Measurements from ENCODE around the gene CIPC.

The CIPC gene

GRCh38 chr14:77071938-77072388 lies 26.1 kb upstream of the CIPC start:
- H4K20me1 ChIP-seq (ENCODE audit: insufficient read depth, low read length, poor library complexity, severe bottlenecking) = no peaks in the 10 kb centered on the region
- H3K79me2 ChIP-seq (ENCODE audit: insufficient read depth, low read length) = no peaks in the 10 kb centered on the region
- TF ChIP-seq CTCF (conservative IDR thresholded peaks at IDR 0.05; ENCODE audit: low read length) = no peak
- no peak for TF ChIP-seq EZH2phosphoT487 (IDR thresholded peaks at IDR 0.05; ENCODE audit: borderline replicate concordance)
- H3K36me3 ChIP-seq (ENCODE audit: insufficient read depth, low read length) = no peaks in the 10 kb centered on the region
- no peak overlapping the region for H3K4me3 ChIP-seq (ENCODE audit: low read length, poor library complexity, severe bottlenecking)
- no peaks in the 10 kb centered on the region for H3K9me3 ChIP-seq (ENCODE audit: insufficient read depth, low read depth, low read length)
- H3F3A ChIP-seq (ENCODE audit: low read depth) = no peaks in the 10 kb centered on the region
- H3K4me2 ChIP-seq (ENCODE audit: low read depth, low read length, poor library complexity, severe bottlenecking) = no peak overlapping the region
- no peak overlapping the region for H2AFZ ChIP-seq (ENCODE audit: low read length)
- H3K27me3 ChIP-seq (ENCODE audit: insufficient read depth, low read length, poor library complexity, severe bottlenecking) = no peaks in the 10 kb centered on the region
- no peaks in the 10 kb centered on the region for H3K4me1 ChIP-seq (ENCODE audit: insufficient read depth, low read length, poor library complexity, severe bottlenecking)
- H3K9ac ChIP-seq (ENCODE audit: low read depth, low read length, poor library complexity, severe bottlenecking) = no peak overlapping the region
- H3K9me2 ChIP-seq (replicated peaks; ENCODE audit: low read depth, low read length) = no peaks in the 10 kb centered on the region

GRCh38 chr14:77074969-77075368 lies 23.1 kb upstream of the CIPC start:
- H3K36me3 ChIP-seq (ENCODE audit: insufficient read depth, low read length) = no peaks in the 10 kb centered on the region
- H4K20me1 ChIP-seq (ENCODE audit: insufficient read depth, low read length, poor library complexity, severe bottlenecking) = no peaks in the 10 kb centered on the region
- H2AFZ ChIP-seq (ENCODE audit: low read length) = no peak overlapping the region
- H3K79me2 ChIP-seq (ENCODE audit: insufficient read depth, low read length) = no peaks in the 10 kb centered on the region
- H3K4me3 ChIP-seq (ENCODE audit: low read length, poor library complexity, severe bottlenecking) = no peak overlapping the region
- H3K4me1 ChIP-seq (ENCODE audit: insufficient read depth, low read length, poor library complexity, severe bottlenecking) = no peaks in the 10 kb centered on the region
- no peak for TF ChIP-seq CTCF (conservative IDR thresholded peaks at IDR 0.05; ENCODE audit: low read length)
- TF ChIP-seq EZH2phosphoT487 (IDR thresholded peaks at IDR 0.05; ENCODE audit: borderline replicate concordance) = no peak
- no peaks in the 10 kb centered on the region for H3F3A ChIP-seq (ENCODE audit: low read depth)
- no peaks in the 10 kb centered on the region for H3K27me3 ChIP-seq (ENCODE audit: insufficient read depth, low read length, poor library complexity, severe bottlenecking)
- H3K9ac ChIP-seq (ENCODE audit: low read depth, low read length, poor library complexity, severe bottlenecking) = no peak overlapping the region
- H3K4me2 ChIP-seq (ENCODE audit: low read depth, low read length, poor library complexity, severe bottlenecking) = no peak overlapping the region
- H3K9me3 ChIP-seq (ENCODE audit: insufficient read depth, low read depth, low read length) = no peaks in the 10 kb centered on the region
- H3K9me2 ChIP-seq (replicated peaks; ENCODE audit: low read depth, low read length) = no peaks in the 10 kb centered on the region

- no peak for TF ChIP-seq CTCF (conservative IDR thresholded peaks at IDR 0.05; ENCODE audit: low read length)
- no peak overlapping the region for H3K9ac ChIP-seq (ENCODE audit: low read depth, low read length, poor library complexity, severe bottlenecking)
- H3K36me3 ChIP-seq (ENCODE audit: insufficient read depth, low read length) = no peaks in the 10 kb centered on the region
- no peak overlapping the region for H3K4me3 ChIP-seq (ENCODE audit: low read length, poor library complexity, severe bottlenecking)
- H3K27me3 ChIP-seq (ENCODE audit: insufficient read depth, low read length, poor library complexity, severe bottlenecking) = no peaks in the 10 kb centered on the region
- H3K9me2 ChIP-seq (replicated peaks; ENCODE audit: low read depth, low read length) = no peaks in the 10 kb centered on the region
- H3K4me2 ChIP-seq (ENCODE audit: low read depth, low read length, poor library complexity, severe bottlenecking) = no peak overlapping the region
- H3K9me3 ChIP-seq (ENCODE audit: insufficient read depth, low read depth, low read length) = no peaks in the 10 kb centered on the region
- no peaks in the 10 kb centered on the region for H3K79me2 ChIP-seq (ENCODE audit: insufficient read depth, low read length)
- H2AFZ ChIP-seq (ENCODE audit: low read length) = no peak overlapping the region
- no peaks in the 10 kb centered on the region for H3F3A ChIP-seq (ENCODE audit: low read depth)
- no peaks in the 10 kb centered on the region for H4K20me1 ChIP-seq (ENCODE audit: insufficient read depth, low read length, poor library complexity, severe bottlenecking)
- no peaks in the 10 kb centered on the region for H3K4me1 ChIP-seq (ENCODE audit: insufficient read depth, low read length, poor library complexity, severe bottlenecking)
These were observed 21.9 kb upstream of the CIPC start for GRCh38 chr14:77076113-77076631.

All from Loucy (cell line).